Stomach (tissue), 9 donors: Measurements from ENCODE around the gene VASH2. TPM values are rescaled to one million over a fixed set of nuclear protein-coding genes. Genes with fewer than 3 reads are reported as not detected.

Experiments
- DNase-seq, 2 donors: peaks; one replicate each; pipeline versions ENCODE4 v3.0.0 to v3.0.0-alpha.2; 2013 to 2019
- H3K27ac ChIP-seq, 5 donors: fragments of 200-600 bp in 4 of 5; sonication (generic) in 4 of 5; one replicate each; pipeline ENCODE4 v1.5.1; 2013 to 2019; ENCODE audit warnings: mild to moderate bottlenecking in 1 of 5, moderate library complexity in 1 of 5
- H3K27me3 ChIP-seq, 3 donors: fragments of 200-600 bp; sonication (generic); one replicate each; pipeline ENCODE4 v1.5.1; 2017 to 2019; ENCODE audit warnings: mixed run types in 1 of 3
- H3K36me3 ChIP-seq, 4 donors: fragments of 200-600 bp; sonication (generic); 1 replicate in 3 of 4; 2 replicates in 1 of 4; pipeline ENCODE4 v1.5.1; 2016 to 2019
- H3K4me1 ChIP-seq, 4 donors: fragments of 200-600 bp; sonication (generic); one replicate each; pipeline ENCODE4 v1.5.1; 2016 to 2019
- H3K4me3 ChIP-seq, 4 donors: fragments of 200-600 bp; sonication (generic) in 3 of 4; one replicate each; pipeline ENCODE4 v1.5.1; 2016 to 2019; ENCODE audit warnings: mild to moderate bottlenecking in 1 of 4
- H3K9me3 ChIP-seq, 4 donors: fragments of 200-600 bp; sonication (generic); one replicate each; pipeline ENCODE4 v1.5.1; 2016 to 2019
- EP300 ChIP-seq: sonication (generic); formaldehyde crosslinking; IDR thresholded peaks from one replicate; pipeline ENCODE4 v1.6.1; 2017; ENCODE audit warnings: antibody characterized with exemption
- POLR2A ChIP-seq, 4 donors: fragments of 450-650 bp; IDR thresholded peaks; one replicate each; pipeline ENCODE4 v1.6.1; 2016; ENCODE audit warnings: antibody characterized with exemption in 4 of 4, control low read depth in 2 of 4, mild to moderate bottlenecking in 1 of 4, moderate library complexity in 1 of 4
- POLR2AphosphoS5 ChIP-seq, 3 donors: sonication (generic); formaldehyde crosslinking; IDR thresholded peaks; one replicate each; pipeline ENCODE4 v1.6.1; 2016; ENCODE audit warnings: antibody characterized with exemption in 3 of 3
- WGBS, 5 donors: extraction: QIAGEN DNeasy Blood & Tissue Kit in 3 of 5; methylation state at CpG; one replicate each; pipeline versions ENCODE4 v1.1.5 to v1.1.7; 2013 to 2018; 5-methylcytosine and 5-hydroxymethylcytosine counted together
- intact Hi-C: fragments of 100-400 bp; cut with DNase I; formaldehyde crosslinking; loops from one replicate; pipeline ENCODE4 v1.15.1; 2023; ENCODE audit warnings: low total_unique reads
- polyA plus RNA-seq, 3 donors: library from polyadenylated mRNA; stranded (reverse); fragments of 200-250 nt; gene quantifications; one replicate each; pipeline ENCODE4 v1.2.3, GENCODE V29; 2013
- total RNA-seq, 5 donors: library from RNA; depleted of rRNA; stranded (reverse); fragments of >200 nt; gene quantifications; one replicate each; pipeline versions ENCODE4 v1.1.0 to v1.2.3, GENCODE V29; 2014 to 2016
- TF ChIP-seq, protein P1 (sequence below), 7 experiments: fragments of 450-650 bp in 4 of 7; fragments of 200-600 bp in 3 of 7; sonication (generic) in 3 of 7; IDR thresholded peaks; one replicate each; pipeline ENCODE4 v1.5.1; 2016 to 2019; ENCODE audit warnings: antibody characterized with exemption in 7 of 7, control low read depth in 2 of 7, mild to moderate bottlenecking in 1 of 7
- donor health status: healthy with polysubstance abuse.
- donor health status: Bipolar disorder and iron deficiency.
- donor health status: healthy.

Gene VASH2
- total and polyA plus RNA-seq, 8 donors, result 0.13 to 10.3 (median 0.93) TPM; not detected in 4

- no peaks in the 10 kb centered on the region for H3K27me3 ChIP-seq
- H3K9me3 ChIP-seq, result no peaks in the 10 kb centered on the region
- H3K4me3 ChIP-seq, result no peak overlapping the region
- no peaks in the 10 kb centered on the region for H3K4me1 ChIP-seq
- TF ChIP-seq, protein P1, sequence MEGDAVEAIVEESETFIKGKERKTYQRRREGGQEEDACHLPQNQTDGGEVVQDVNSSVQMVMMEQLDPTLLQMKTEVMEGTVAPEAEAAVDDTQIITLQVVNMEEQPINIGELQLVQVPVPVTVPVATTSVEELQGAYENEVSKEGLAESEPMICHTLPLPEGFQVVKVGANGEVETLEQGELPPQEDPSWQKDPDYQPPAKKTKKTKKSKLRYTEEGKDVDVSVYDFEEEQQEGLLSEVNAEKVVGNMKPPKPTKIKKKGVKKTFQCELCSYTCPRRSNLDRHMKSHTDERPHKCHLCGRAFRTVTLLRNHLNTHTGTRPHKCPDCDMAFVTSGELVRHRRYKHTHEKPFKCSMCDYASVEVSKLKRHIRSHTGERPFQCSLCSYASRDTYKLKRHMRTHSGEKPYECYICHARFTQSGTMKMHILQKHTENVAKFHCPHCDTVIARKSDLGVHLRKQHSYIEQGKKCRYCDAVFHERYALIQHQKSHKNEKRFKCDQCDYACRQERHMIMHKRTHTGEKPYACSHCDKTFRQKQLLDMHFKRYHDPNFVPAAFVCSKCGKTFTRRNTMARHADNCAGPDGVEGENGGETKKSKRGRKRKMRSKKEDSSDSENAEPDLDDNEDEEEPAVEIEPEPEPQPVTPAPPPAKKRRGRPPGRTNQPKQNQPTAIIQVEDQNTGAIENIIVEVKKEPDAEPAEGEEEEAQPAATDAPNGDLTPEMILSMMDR (IDR thresholded peaks at IDR 0.05), result no peak
- no peaks in the 10 kb centered on the region for H3K36me3 ChIP-seq
- intact Hi-C loops, result no loop called here
- WGBS, 5 donors, result 81 to 89% (median 86%) methylated on average over 5 of the region's 5 CpGs
- DNase-seq, result peak in 1 of 2 donors; percentile 10
- H3K27ac ChIP-seq, result no peak overlapping the region
Measured at GRCh38 chr1:212971312-212971711, 21.0 kb downstream of the VASH2 start.

DNA sequence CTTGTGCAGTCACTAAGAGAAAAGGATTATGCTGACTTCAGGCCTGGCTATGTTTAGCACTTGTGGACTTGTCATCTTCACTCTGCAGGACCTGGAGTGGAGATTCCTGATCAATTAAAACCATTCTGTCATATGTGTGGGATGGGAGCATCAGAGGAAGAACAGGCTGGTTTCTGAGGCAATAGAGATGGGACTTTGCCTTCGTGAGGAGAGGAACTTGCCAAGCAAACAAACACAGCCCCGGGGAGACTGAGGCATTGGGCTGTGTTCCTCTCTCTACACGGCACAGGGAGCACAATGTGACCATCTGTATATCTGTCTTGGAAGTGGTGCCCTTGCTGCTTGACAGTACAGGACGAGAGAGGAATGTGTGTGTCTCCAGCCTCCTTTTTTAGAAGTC lies 23.1 kb downstream of the VASH2 start:
- Histone ChIP-seq H3K4me3 (no peak overlapping the region), H3K9me3 (no peaks in the 10 kb centered on the region), H3K36me3 (no peaks in the 10 kb centered on the region), H3K27me3 (no peaks in the 10 kb centered on the region), H3K4me1 (no peaks in the 10 kb centered on the region), H3K27ac (no peak overlapping the region)
- peak in 1 of 2 donors; percentile 2 for DNase-seq
- intact Hi-C loops, result no loop called here
- TF ChIP-seq, protein P1 (IDR thresholded peaks at IDR 0.05), result no peak
- no peak for TF ChIP-seq POLR2AphosphoS5 (IDR thresholded peaks at IDR 0.05)
- no peak for TF ChIP-seq EP300
- no peak for TF ChIP-seq POLR2A (IDR thresholded peaks at IDR 0.05)
- 84 to 98% (median 86%) methylated on average over 4 of the region's 4 CpGs for WGBS, 5 donors

DNA sequence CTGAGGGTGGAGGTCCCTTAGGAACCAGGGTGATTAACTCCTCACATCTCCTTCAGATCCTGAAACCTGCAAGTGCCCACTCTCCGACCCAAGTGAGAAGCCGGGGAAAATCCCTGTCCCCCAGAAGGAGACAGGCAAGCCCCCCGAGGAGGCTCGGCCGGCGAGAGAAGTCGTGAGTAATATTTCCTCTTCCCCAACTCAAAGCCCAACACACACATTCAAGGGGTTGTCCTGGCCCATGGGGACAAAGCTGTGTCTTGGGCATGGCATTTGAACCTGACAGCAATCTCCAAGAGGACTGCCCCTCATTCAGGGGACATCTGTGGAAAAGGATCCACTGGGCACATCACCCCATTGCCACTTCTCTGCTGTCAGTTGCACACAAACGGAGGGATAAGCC lies 23.6 kb downstream of the VASH2 start:
- WGBS, 5 donors, result 85 to 94% (median 93%) methylated on average over 8 of the region's 8 CpGs
- Histone ChIP-seq H3K9me3 (no peaks in the 10 kb centered on the region), H3K27me3 (no peaks in the 10 kb centered on the region), H3K36me3 (no peaks in the 10 kb centered on the region), H3K4me3 (no peak overlapping the region), H3K27ac (no peak overlapping the region), H3K4me1 (no peaks in the 10 kb centered on the region)
- intact Hi-C loops, result no loop called here
- DNase-seq, result peak in 1 of 2 donors; percentile 13
- TF ChIP-seq EP300 (no peak), POLR2AphosphoS5 (IDR thresholded peaks at IDR 0.05) (no peak), POLR2A (IDR thresholded peaks at IDR 0.05) (no peak)
- TF ChIP-seq, protein P1 (IDR thresholded peaks at IDR 0.05), result no peak

DNA sequence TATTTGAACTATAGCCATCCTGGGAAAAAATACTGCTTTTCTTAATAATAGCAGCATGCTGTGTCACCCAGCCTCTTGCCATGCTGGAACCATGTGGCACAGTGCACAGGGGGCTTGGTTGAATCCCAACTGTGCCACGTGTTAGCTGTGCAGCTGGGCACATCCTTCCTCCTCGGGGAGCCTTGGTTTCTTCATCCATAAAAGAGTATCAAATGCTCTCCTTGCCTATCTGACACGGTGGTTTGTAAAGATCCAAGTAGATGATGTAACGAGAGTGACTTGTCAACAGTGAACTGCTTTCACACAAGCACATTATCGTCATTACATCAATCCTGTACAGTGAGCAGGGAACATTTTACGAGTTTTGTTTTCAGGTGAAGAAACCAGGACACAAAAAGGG lies 24.4 kb downstream of the VASH2 start:
- TF ChIP-seq EP300 (no peak), POLR2A (IDR thresholded peaks at IDR 0.05) (no peak), POLR2AphosphoS5 (IDR thresholded peaks at IDR 0.05) (no peak)
- TF ChIP-seq, protein P1 (IDR thresholded peaks at IDR 0.05), result no peak
- peak in 1 of 2 donors; percentile 9 for DNase-seq
- Histone ChIP-seq H3K27me3 (no peaks in the 10 kb centered on the region), H3K36me3 (no peaks in the 10 kb centered on the region), H3K9me3 (no peaks in the 10 kb centered on the region), H3K4me1 (no peaks in the 10 kb centered on the region), H3K4me3 (no peak overlapping the region), H3K27ac (no peak overlapping the region)
- intact Hi-C loops, result no loop called here
- WGBS, 5 donors, result 82 to 87% (median 85%) methylated on average over 6 of the region's 6 CpGs
